Measurements from ENCODE around the gene TSNAXIP1.

- TF ChIP-seq CTCF (conservative IDR thresholded peaks at IDR 0.05; ENCODE audit: low read depth in 2 of 2) (no peak), POLR2AphosphoS5 (IDR thresholded peaks at IDR 0.05; ENCODE audit: low read depth) (no peak), REST (IDR thresholded peaks at IDR 0.05; ENCODE audit: unreplicated experiment) (no peak), EZH2 (IDR thresholded peaks at IDR 0.05; ENCODE audit: low read depth, unreplicated experiment) (no peak), EZH2phosphoT487 (IDR thresholded peaks at IDR 0.05; ENCODE audit: unreplicated experiment) (no peak), ETS1 (IDR thresholded peaks at IDR 0.05) (no peak)
Measured at GRCh38 chr16:67764158-67764667, 42.5 kb upstream of the TSNAXIP1 start.

All from GM23338 (cell line).